ENCODE data around the gene ODF2L. TPM values are rescaled to one million over a fixed set of nuclear protein-coding genes. Genes with fewer than 3 reads are reported as not detected.

The ODF2L gene
- polyA plus RNA-seq, 3 donors: 3.2 to 5.7 (median 3.5) TPM

- H3K27me3 Mint-ChIP-seq (ENCODE audit: low read depth in 3 of 3): peaks cover 0 to 4% (median 0%) of the 10 kb centered on the region in 3 donors
- H3K36me3 ChIP-seq (replicated peaks in 1 of 2; ENCODE audit: control insufficient read depth in 1 of 2, insufficient read depth in 2 of 2, low read length in 2 of 2): no peaks in the 10 kb centered on the region
- no peak overlapping the region for H3K9ac ChIP-seq (ENCODE audit: insufficient read depth, low read length, poor library complexity, severe bottlenecking)
- no peak for TF ChIP-seq CTCF (IDR thresholded peaks at IDR 0.05)
- WGBS (ENCODE audit: insufficient coverage): 97% methylated on average over 4 of the region's 7 CpGs
- H3K4me1 Mint-ChIP-seq: peaks cover 7% of the 10 kb centered on the region
- no peak for DNase-seq
- H3K4me1 ChIP-seq (ENCODE audit: control insufficient read depth in 1 of 2, insufficient read depth in 2 of 2, low read length in 2 of 2): peaks cover 0 to 5% of the 10 kb centered on the region in 2 donors
- no peaks in the 10 kb centered on the region for H3K36me3 Mint-ChIP-seq
- H2AFZ ChIP-seq (ENCODE audit: insufficient read depth, low read depth, low read length, poor library complexity, severe bottlenecking): no peak overlapping the region
- intact Hi-C loops (cut with micrococcal nuclease): no loop called here
- H4K20me1 ChIP-seq (ENCODE audit: insufficient read depth, low read length): no peaks in the 10 kb centered on the region
- no peak overlapping the region for H3K4me2 ChIP-seq (replicated peaks; ENCODE audit: extremely low read depth, low read length, poor library complexity, severe bottlenecking)
- H3K27me3 ChIP-seq (ENCODE audit: control insufficient read depth in 2 of 2, insufficient read depth in 2 of 2, low read length in 2 of 2): no peaks in the 10 kb centered on the region
- peaks cover 0 to 1% (median 0%) of the 10 kb centered on the region in 7 donors for H3K9me3 Mint-ChIP-seq
- H3K27ac ChIP-seq (ENCODE audit: low read depth in 1 of 2, low read length in 2 of 2): no peak overlapping the region
- H3K27ac Mint-ChIP-seq: no peak overlapping the region
- H3K9me3 ChIP-seq (replicated peaks in 1 of 2; ENCODE audit: control insufficient read depth in 1 of 2, insufficient read depth in 1 of 2, low read length in 2 of 2): no peaks in the 10 kb centered on the region
- H3K4me3 ChIP-seq (replicated peaks in 1 of 3; ENCODE audit: low read depth in 2 of 3, low read length in 3 of 3): no peak overlapping the region
- H3K4me3 Mint-ChIP-seq: peak overlapping the region in 1 of 2 donors; percentile 20
- H3K79me2 ChIP-seq (ENCODE audit: insufficient read depth, low read length): no peaks in the 10 kb centered on the region
These were observed 25.6 kb upstream of the ODF2L start for GRCh38 chr1:86421601-86422280.

GRCh38 chr1:86419277-86419903 lies 23.3 kb upstream of the ODF2L start:
- Histone ChIP-seq H3K27ac (ENCODE audit: low read depth in 1 of 2, low read length in 2 of 2) (no peak overlapping the region), H3K36me3 (replicated peaks in 1 of 2; ENCODE audit: control insufficient read depth in 1 of 2, insufficient read depth in 2 of 2, low read length in 2 of 2) (no peaks in the 10 kb centered on the region), H4K20me1 (ENCODE audit: insufficient read depth, low read length) (no peaks in the 10 kb centered on the region), H3K9ac (ENCODE audit: insufficient read depth, low read length, poor library complexity, severe bottlenecking) (no peak overlapping the region), H3K27me3 (ENCODE audit: control insufficient read depth in 2 of 2, insufficient read depth in 2 of 2, low read length in 2 of 2) (no peaks in the 10 kb centered on the region), H2AFZ (ENCODE audit: insufficient read depth, low read depth, low read length, poor library complexity, severe bottlenecking) (peak overlapping the region; percentile 55), H3K9me3 (replicated peaks in 1 of 2; ENCODE audit: control insufficient read depth in 1 of 2, insufficient read depth in 1 of 2, low read length in 2 of 2) (no peaks in the 10 kb centered on the region), H3K4me3 (replicated peaks in 1 of 3; ENCODE audit: low read depth in 2 of 3, low read length in 3 of 3) (peak overlapping the region in 1 of 3 experiments; percentile 35), H3K4me2 (replicated peaks; ENCODE audit: extremely low read depth, low read length, poor library complexity, severe bottlenecking) (peak overlapping the region; percentile 56), H3K4me1 (ENCODE audit: control insufficient read depth in 1 of 2, insufficient read depth in 2 of 2, low read length in 2 of 2) (peaks cover 0 to 5% of the 10 kb centered on the region in 2 donors), H3K79me2 (ENCODE audit: insufficient read depth, low read length) (no peaks in the 10 kb centered on the region)
- H3K27me3 Mint-ChIP-seq (ENCODE audit: low read depth in 3 of 3): peaks cover 0 to 4% (median 0%) of the 10 kb centered on the region in 3 donors
- H3K36me3 Mint-ChIP-seq: no peaks in the 10 kb centered on the region
- peaks cover 7% of the 10 kb centered on the region for H3K4me1 Mint-ChIP-seq
- peak; percentile 27 to 46 (median 33) for DNase-seq
- H3K9me3 Mint-ChIP-seq: peaks cover 0 to 2% (median 0%) of the 10 kb centered on the region in 7 donors
- peak overlapping the region; percentile 67 to 88 for H3K4me3 Mint-ChIP-seq
- WGBS (ENCODE audit: insufficient coverage): 0% methylated on average over 3 of the region's 4 CpGs
- peak overlapping the region in 2 of 7 donors; percentile 14 to 85 for H3K27ac Mint-ChIP-seq
- TF ChIP-seq CTCF (IDR thresholded peaks at IDR 0.05): peak; percentile 64
- intact Hi-C loops (cut with micrococcal nuclease): no loop called here

Measured in CD14-positive monocyte (primary cell).